Measurements from ENCODE around the gene SELENOW. TPM values are rescaled to one million over a fixed set of nuclear protein-coding genes. Genes with fewer than 3 reads are reported as not detected.
"Not testable (repeated sequence)": the region's sequence is repeated elsewhere in the genome, so short reads cannot be mapped to it uniquely, and the experiment has no call there.

The SELENOW gene
- total and polyA plus RNA-seq, 2 donors (not counting 3 experiments of a cell fraction or from before 2014, with no cell fraction given): 316 to 613 TPM

GRCh38 chr19:47801270-47801669 is 22.8 kb downstream of the SELENOW start:
- ChIA-PET POLR2A (no interaction called here), CTCF (interaction anchor here (2.8 kb wide), 1 partner anchor 12 kb away, joined by 11 read pairs; no protein-coding TSS in a partner anchor)
- H3K4me3 ChIP-seq (replicated peaks in 1 of 3; ENCODE audit: insufficient read depth in 1 of 3, low read depth in 1 of 3, low read length in 3 of 3): no peak overlapping the region
- H3K9ac ChIP-seq (replicated peaks; ENCODE audit: extremely low read depth, insufficient read depth, low read length): no peak overlapping the region
- no TSS peak for BruUV-seq (replicated peaks)
- DNase-seq (ENCODE audit: low read depth, low spot score) (no peak), FAIRE-seq (no peak)
- H4K20me1 ChIP-seq (replicated peaks; ENCODE audit: control insufficient read depth, extremely low read depth, insufficient read depth, low read length): no peaks in the 10 kb centered on the region
- H3K79me2 ChIP-seq (ENCODE audit: control insufficient read depth, insufficient read depth, low read length): no peaks in the 10 kb centered on the region
- dilution Hi-C loops (cut with MboI; ENCODE audit: extremely low pct_ligation_motif_present, low sequenced_read_pairs) (no loop called here), intact Hi-C loops (cut with micrococcal nuclease) (no loop called here)
- no peaks in the 10 kb centered on the region for H3K9me1 ChIP-seq (replicated peaks; ENCODE audit: control insufficient read depth, extremely low read depth, insufficient read depth, low read length)
- no peak for TF ChIP-seq GATA2 (IDR thresholded peaks at IDR 0.05; ENCODE audit: insufficient read depth, insufficient read length, low read depth, low read length)
- no peak overlapping the region for H3K27ac ChIP-seq (ENCODE audit: insufficient read depth, low read depth, low read length)
- H3K9me3 ChIP-seq (replicated peaks; ENCODE audit: control insufficient read depth, insufficient read depth, low read length): no peaks in the 10 kb centered on the region
- H3K4me1 ChIP-seq (ENCODE audit: control insufficient read depth, extremely low read depth, insufficient read depth, low read length): no peaks in the 10 kb centered on the region
- no peaks in the 10 kb centered on the region for H3K36me3 ChIP-seq (ENCODE audit: control insufficient read depth in 2 of 2, extremely low read depth in 1 of 2, insufficient read depth in 2 of 2, low read length in 2 of 2)
- no peaks in the 10 kb centered on the region for H3K27me3 ChIP-seq (ENCODE audit: control insufficient read depth in 2 of 2, insufficient read depth in 2 of 2, low read length in 2 of 2)
- H3K4me2 ChIP-seq (ENCODE audit: insufficient read depth, low read length): no peak overlapping the region
- H2AFZ ChIP-seq (ENCODE audit: low read depth, low read length): no peak overlapping the region

- Histone ChIP-seq H3K9me3 (replicated peaks; ENCODE audit: control insufficient read depth, insufficient read depth, low read length) (no peaks in the 10 kb centered on the region), H2AFZ (ENCODE audit: low read depth, low read length) (no peak overlapping the region), H3K27ac (ENCODE audit: insufficient read depth, low read depth, low read length) (no peak overlapping the region), H3K9me1 (replicated peaks; ENCODE audit: control insufficient read depth, extremely low read depth, insufficient read depth, low read length) (no peaks in the 10 kb centered on the region), H3K36me3 (ENCODE audit: control insufficient read depth in 2 of 2, extremely low read depth in 1 of 2, insufficient read depth in 2 of 2, low read length in 2 of 2) (no peaks in the 10 kb centered on the region), H3K9ac (replicated peaks; ENCODE audit: extremely low read depth, insufficient read depth, low read length) (no peak overlapping the region), H3K4me3 (replicated peaks in 1 of 3; ENCODE audit: insufficient read depth in 1 of 3, low read depth in 1 of 3, low read length in 3 of 3) (no peak overlapping the region), H3K27me3 (ENCODE audit: control insufficient read depth in 2 of 2, insufficient read depth in 2 of 2, low read length in 2 of 2) (no peaks in the 10 kb centered on the region), H3K4me2 (ENCODE audit: insufficient read depth, low read length) (no peak overlapping the region), H3K79me2 (ENCODE audit: control insufficient read depth, insufficient read depth, low read length) (no peaks in the 10 kb centered on the region), H4K20me1 (replicated peaks; ENCODE audit: control insufficient read depth, extremely low read depth, insufficient read depth, low read length) (no peaks in the 10 kb centered on the region), H3K4me1 (ENCODE audit: control insufficient read depth, extremely low read depth, insufficient read depth, low read length) (no peaks in the 10 kb centered on the region)
- no peak for DNase-seq (ENCODE audit: low read depth, low spot score)
- no peak for TF ChIP-seq FOS (IDR thresholded peaks at IDR 0.05; ENCODE audit: borderline replicate concordance, insufficient read depth, low read length)
- no TSS peak for BruUV-seq (replicated peaks)
- ChIA-PET CTCF (no interaction called here), POLR2A (no interaction called here)
- intact Hi-C loops (cut with micrococcal nuclease): no loop called here
- FAIRE-seq: no peak
- dilution Hi-C loops (cut with MboI; ENCODE audit: extremely low pct_ligation_motif_present, low sequenced_read_pairs): no loop called here
Observed at GRCh38 chr19:47802521-47803043, 24.1 kb downstream of the SELENOW start.

GRCh38 chr19:47803148-47803547 is 24.6 kb downstream of the SELENOW start:
- DNase-seq (ENCODE audit: low read depth, low spot score); POLR2A ChIA-PET; H3K36me3 ChIP-seq (ENCODE audit: control insufficient read depth in 2 of 2, extremely low read depth in 1 of 2, insufficient read depth in 2 of 2, low read length in 2 of 2); H3K4me2 ChIP-seq (ENCODE audit: insufficient read depth, low read length); H3K9ac ChIP-seq (replicated peaks; ENCODE audit: extremely low read depth, insufficient read depth, low read length); FAIRE-seq; H3K4me1 ChIP-seq (ENCODE audit: control insufficient read depth, extremely low read depth, insufficient read depth, low read length); CTCF ChIA-PET; H3K9me3 ChIP-seq (replicated peaks; ENCODE audit: control insufficient read depth, insufficient read depth, low read length); H3K79me2 ChIP-seq (ENCODE audit: control insufficient read depth, insufficient read depth, low read length); H3K27me3 ChIP-seq (ENCODE audit: control insufficient read depth in 2 of 2, insufficient read depth in 2 of 2, low read length in 2 of 2); BruUV-seq (replicated peaks); H3K9me1 ChIP-seq (replicated peaks; ENCODE audit: control insufficient read depth, extremely low read depth, insufficient read depth, low read length); intact Hi-C loops (cut with micrococcal nuclease); H4K20me1 ChIP-seq (replicated peaks; ENCODE audit: control insufficient read depth, extremely low read depth, insufficient read depth, low read length); dilution Hi-C loops (cut with MboI; ENCODE audit: extremely low pct_ligation_motif_present, low sequenced_read_pairs); H3K4me3 ChIP-seq (replicated peaks in 1 of 3; ENCODE audit: insufficient read depth in 1 of 3, low read depth in 1 of 3, low read length in 3 of 3); H3K27ac ChIP-seq (ENCODE audit: insufficient read depth, low read depth, low read length); H2AFZ ChIP-seq (ENCODE audit: low read depth, low read length): not testable (repeated sequence)

GRCh38 chr19:47803671-47804070 is 25.2 kb downstream of the SELENOW start:
- dilution Hi-C loops (cut with MboI; ENCODE audit: extremely low pct_ligation_motif_present, low sequenced_read_pairs); H4K20me1 ChIP-seq (replicated peaks; ENCODE audit: control insufficient read depth, extremely low read depth, insufficient read depth, low read length); H3K27ac ChIP-seq (ENCODE audit: insufficient read depth, low read depth, low read length); intact Hi-C loops (cut with micrococcal nuclease); BruUV-seq (replicated peaks); POLR2A ChIA-PET; H3K9ac ChIP-seq (replicated peaks; ENCODE audit: extremely low read depth, insufficient read depth, low read length); FAIRE-seq; H3K4me2 ChIP-seq (ENCODE audit: insufficient read depth, low read length); CTCF ChIA-PET; H3K79me2 ChIP-seq (ENCODE audit: control insufficient read depth, insufficient read depth, low read length); H3K4me1 ChIP-seq (ENCODE audit: control insufficient read depth, extremely low read depth, insufficient read depth, low read length); H2AFZ ChIP-seq (ENCODE audit: low read depth, low read length); H3K9me3 ChIP-seq (replicated peaks; ENCODE audit: control insufficient read depth, insufficient read depth, low read length); H3K9me1 ChIP-seq (replicated peaks; ENCODE audit: control insufficient read depth, extremely low read depth, insufficient read depth, low read length); H3K27me3 ChIP-seq (ENCODE audit: control insufficient read depth in 2 of 2, insufficient read depth in 2 of 2, low read length in 2 of 2); DNase-seq (ENCODE audit: low read depth, low spot score); H3K4me3 ChIP-seq (replicated peaks in 1 of 3; ENCODE audit: insufficient read depth in 1 of 3, low read depth in 1 of 3, low read length in 3 of 3); H3K36me3 ChIP-seq (ENCODE audit: control insufficient read depth in 2 of 2, extremely low read depth in 1 of 2, insufficient read depth in 2 of 2, low read length in 2 of 2): not testable (repeated sequence)

All from endothelial cell of umbilical vein (primary cell).